ENCODE measurements around the gene WIF1. TPM values are rescaled to one million over a fixed set of nuclear protein-coding genes. Genes with fewer than 3 reads are reported as not detected.

The WIF1 gene
- not detected in 2 replicates for total RNA-seq

GRCh38 chr12:65121049-65121955 is at the start of gene WIF1:
TSS of gene WIF1 (minus strand) at chr12:65121305. CDS start at chr12:65121191, 114 bp downstream.
- no peak for DNase-seq (ENCODE audit: low read depth)

GRCh38 chr12:65170209-65170881 is 49.2 kb upstream of the WIF1 start:
- DNase-seq (ENCODE audit: low read depth), result peak; percentile 34

GRCh38 chr12:65169320-65170208 is 48.5 kb upstream of the WIF1 start, which contains the start of gene LEMD3:
TSS of gene LEMD3 (plus strand) at chr12:65169583. CDS start at chr12:65169597, 14 bp downstream.
- peak; percentile 79 for DNase-seq (ENCODE audit: low read depth)

GRCh38 chr12:65168681-65169319 is 47.7 kb upstream of the WIF1 start:
- DNase-seq (ENCODE audit: low read depth), result no peak

- no peak for DNase-seq (ENCODE audit: low read depth)
Measured at GRCh38 chr12:65164774-65165173, 43.7 kb upstream of the WIF1 start.

GRCh38 chr12:65164244-65164643 is 43.1 kb upstream of the WIF1 start:
- no peak for DNase-seq (ENCODE audit: low read depth)

GRCh38 chr12:65162609-65163008 is 41.5 kb upstream of the WIF1 start:
- DNase-seq (ENCODE audit: low read depth), result no peak

GRCh38 chr12:65157091-65157490 is 36.0 kb upstream of the WIF1 start:
- DNase-seq (ENCODE audit: low read depth), result no peak

GRCh38 chr12:65156366-65156841 is 35.3 kb upstream of the WIF1 start:
- peak; percentile 28 for DNase-seq (ENCODE audit: low read depth)

- no peak for DNase-seq (ENCODE audit: low read depth)
Measured at GRCh38 chr12:65155784-65156183, 34.7 kb upstream of the WIF1 start.

- no peak for DNase-seq (ENCODE audit: low read depth)
Measured at GRCh38 chr12:65152596-65152995, 31.5 kb upstream of the WIF1 start.

GRCh38 chr12:65152012-65152411 is 30.9 kb upstream of the WIF1 start:
- DNase-seq (ENCODE audit: low read depth), result peak; percentile 63

- no peak for DNase-seq (ENCODE audit: low read depth)
Measured at GRCh38 chr12:65147312-65147905, 26.3 kb upstream of the WIF1 start.

- DNase-seq (ENCODE audit: low read depth), result peak; percentile 6
Measured at GRCh38 chr12:65140738-65141137, 19.6 kb upstream of the WIF1 start.

- no peak for DNase-seq (ENCODE audit: low read depth)
Measured at GRCh38 chr12:65139389-65139788, 18.3 kb upstream of the WIF1 start.

- DNase-seq (ENCODE audit: low read depth), result no peak
Measured at GRCh38 chr12:65133879-65134278, 12.8 kb upstream of the WIF1 start.

- DNase-seq (ENCODE audit: low read depth), result no peak
Measured at GRCh38 chr12:65126482-65126881, 5.4 kb upstream of the WIF1 start.

GRCh38 chr12:65125975-65126374 is 4.9 kb upstream of the WIF1 start:
- DNase-seq (ENCODE audit: low read depth), result no peak

- no peak for DNase-seq (ENCODE audit: low read depth)
Measured at GRCh38 chr12:65125247-65125646, 4.1 kb upstream of the WIF1 start.

- DNase-seq (ENCODE audit: low read depth), result peak; percentile 33
Measured at GRCh38 chr12:65123435-65124063, 2.4 kb upstream of the WIF1 start.
